ENCODE results near the gene S100A9.

The S100A9 gene

DNA sequence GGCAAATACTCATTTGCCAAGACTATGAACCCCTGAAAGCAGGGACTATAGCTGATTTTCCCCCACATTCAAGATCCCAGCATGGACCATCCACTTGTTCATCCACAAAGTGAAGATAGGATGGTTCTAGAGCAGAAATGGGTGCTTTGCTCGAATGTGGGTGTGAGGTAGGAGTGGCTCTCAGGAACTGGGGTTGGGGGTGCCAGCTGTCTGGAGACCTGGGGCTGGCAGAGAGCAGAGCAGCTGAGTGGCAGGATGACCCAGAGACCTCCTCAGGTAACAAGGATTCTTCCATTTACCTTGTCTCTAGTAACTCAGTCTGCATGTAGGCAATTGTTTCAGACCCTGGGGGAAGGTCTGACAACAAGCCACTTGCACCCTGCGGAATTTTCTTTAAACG is 6.0 kb downstream of the S100A9 start:
- TF ChIP-seq, protein P1, sequence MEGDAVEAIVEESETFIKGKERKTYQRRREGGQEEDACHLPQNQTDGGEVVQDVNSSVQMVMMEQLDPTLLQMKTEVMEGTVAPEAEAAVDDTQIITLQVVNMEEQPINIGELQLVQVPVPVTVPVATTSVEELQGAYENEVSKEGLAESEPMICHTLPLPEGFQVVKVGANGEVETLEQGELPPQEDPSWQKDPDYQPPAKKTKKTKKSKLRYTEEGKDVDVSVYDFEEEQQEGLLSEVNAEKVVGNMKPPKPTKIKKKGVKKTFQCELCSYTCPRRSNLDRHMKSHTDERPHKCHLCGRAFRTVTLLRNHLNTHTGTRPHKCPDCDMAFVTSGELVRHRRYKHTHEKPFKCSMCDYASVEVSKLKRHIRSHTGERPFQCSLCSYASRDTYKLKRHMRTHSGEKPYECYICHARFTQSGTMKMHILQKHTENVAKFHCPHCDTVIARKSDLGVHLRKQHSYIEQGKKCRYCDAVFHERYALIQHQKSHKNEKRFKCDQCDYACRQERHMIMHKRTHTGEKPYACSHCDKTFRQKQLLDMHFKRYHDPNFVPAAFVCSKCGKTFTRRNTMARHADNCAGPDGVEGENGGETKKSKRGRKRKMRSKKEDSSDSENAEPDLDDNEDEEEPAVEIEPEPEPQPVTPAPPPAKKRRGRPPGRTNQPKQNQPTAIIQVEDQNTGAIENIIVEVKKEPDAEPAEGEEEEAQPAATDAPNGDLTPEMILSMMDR (IDR thresholded peaks at IDR 0.05; ENCODE audit: low read length, missing control alignments) = no peak
- no peak for DNase-seq (ENCODE audit: low read depth)
- no peak overlapping the region for H3K4me3 ChIP-seq (replicated peaks; ENCODE audit: low read depth, low read length)

DNA sequence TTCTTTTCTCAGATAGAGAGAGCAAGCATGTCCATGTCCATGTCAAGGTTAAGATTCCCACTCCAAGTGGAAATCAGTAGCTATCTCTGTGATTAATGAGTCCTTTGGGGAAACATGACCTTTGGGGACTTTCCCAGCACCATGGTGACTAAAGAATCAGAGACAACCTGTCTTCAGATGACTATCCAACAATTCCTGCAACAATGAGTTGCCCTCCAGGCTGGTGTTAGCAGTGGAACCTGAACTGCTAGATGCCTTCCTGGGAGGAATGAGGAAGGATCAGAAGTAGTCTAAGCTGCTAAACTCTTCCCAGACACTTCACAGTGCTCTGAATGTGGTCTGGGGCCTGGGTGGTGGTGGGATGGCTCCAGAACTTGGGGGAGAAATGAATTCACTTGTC is 6.5 kb downstream of the S100A9 start:
- DNase-seq (ENCODE audit: low read depth) = no peak
- no peak overlapping the region for H3K4me3 ChIP-seq (replicated peaks; ENCODE audit: low read depth, low read length)
- TF ChIP-seq, protein P1 (IDR thresholded peaks at IDR 0.05; ENCODE audit: low read length, missing control alignments) = no peak

DNA sequence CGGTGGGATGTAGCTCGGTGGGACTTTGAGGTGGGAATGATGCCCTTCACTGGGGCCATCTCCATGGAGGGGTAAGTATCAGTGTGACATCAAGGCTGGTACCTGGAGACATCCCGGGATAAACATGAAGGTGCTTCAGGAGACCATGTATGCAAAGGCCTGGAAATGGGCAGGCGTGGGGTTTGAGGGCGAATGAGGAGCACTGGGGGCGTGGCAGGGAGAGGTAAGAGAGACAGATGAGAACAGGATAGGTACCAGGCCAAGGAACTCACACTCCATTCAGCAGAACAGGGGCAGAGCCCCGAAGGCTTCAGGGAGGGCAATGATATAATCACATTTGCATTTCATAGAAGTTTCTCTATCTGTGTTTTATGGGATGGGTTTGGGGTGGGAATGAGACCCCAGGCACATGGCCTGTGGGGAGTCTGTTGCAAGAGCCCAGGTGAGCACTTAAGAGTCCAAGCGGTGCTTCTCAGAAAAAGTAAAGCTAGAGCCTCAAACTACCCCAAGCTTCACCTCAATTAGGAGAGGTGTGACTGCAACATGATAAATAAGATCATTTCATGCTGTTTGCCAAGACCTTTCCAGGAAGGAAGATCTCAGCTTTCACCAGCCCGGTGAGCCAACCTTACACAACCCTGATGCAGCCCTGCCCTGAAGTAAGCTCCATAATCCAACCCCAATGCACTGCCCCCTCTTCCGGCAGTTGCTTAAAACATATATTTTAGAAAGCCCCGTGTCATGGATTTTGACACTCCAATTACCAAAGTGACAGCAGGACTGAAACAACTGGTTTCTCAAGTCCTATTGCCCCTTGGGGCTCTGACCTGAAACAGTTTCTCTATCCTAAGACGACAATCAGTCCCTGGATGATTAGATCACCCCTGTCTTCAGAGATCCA is 7.4 kb downstream of the S100A9 start:
- H3K4me3 ChIP-seq (replicated peaks; ENCODE audit: low read depth, low read length) = no peak overlapping the region
- TF ChIP-seq, protein P1 (IDR thresholded peaks at IDR 0.05; ENCODE audit: low read length, missing control alignments) = no peak
- no peak for DNase-seq (ENCODE audit: low read depth)

DNA sequence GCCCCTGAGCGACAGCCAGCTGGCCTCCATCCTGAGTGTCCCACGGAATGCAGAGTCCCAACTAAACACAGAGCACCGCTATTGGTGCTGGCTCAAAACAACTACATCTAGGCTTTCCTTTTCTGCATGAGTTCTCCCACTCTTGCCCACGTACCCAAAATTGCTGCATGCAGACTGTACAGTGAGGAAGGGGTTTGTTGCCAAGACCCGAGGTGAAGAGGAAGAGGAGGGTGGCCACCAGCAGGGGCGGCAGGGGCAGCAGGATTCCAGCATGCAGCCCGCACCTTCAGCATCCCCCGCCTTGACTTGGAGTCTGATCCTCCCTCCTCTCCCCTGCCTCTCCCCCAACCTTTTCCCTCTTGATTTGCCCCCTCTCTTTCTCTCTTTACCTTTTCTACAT is 8.0 kb downstream of the S100A9 start:
- no peak overlapping the region for H3K4me3 ChIP-seq (replicated peaks; ENCODE audit: low read depth, low read length)
- DNase-seq (ENCODE audit: low read depth) = no peak
- TF ChIP-seq, protein P1 (IDR thresholded peaks at IDR 0.05; ENCODE audit: low read length, missing control alignments) = no peak

- no peak for DNase-seq (ENCODE audit: low read depth)
- TF ChIP-seq, protein P1 (IDR thresholded peaks at IDR 0.05; ENCODE audit: low read length, missing control alignments) = no peak
- no peak overlapping the region for H3K4me3 ChIP-seq (replicated peaks; ENCODE audit: low read depth, low read length)
Measured at GRCh38 chr1:153366261-153366660, 8.6 kb downstream of the S100A9 start.

DNA sequence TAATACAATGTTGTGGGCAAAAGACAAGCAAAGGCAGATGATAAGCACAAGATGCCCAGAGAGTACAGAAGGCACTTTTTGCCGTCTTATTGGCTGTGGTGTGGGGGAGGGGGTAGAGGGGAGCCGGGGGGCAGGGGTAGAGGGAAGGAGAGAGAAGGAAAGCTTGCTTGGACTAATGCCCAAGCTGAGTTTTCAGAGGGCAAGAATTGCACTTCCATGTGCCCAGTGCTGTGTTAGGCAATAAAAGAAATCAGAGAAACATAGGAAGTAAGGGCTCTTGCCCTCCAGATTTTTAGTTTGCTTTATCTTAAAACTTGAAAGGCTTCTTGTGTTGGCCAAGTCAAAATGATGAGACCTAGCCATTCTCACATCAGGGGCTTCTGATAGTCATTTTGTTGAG is 9.4 kb downstream of the S100A9 start:
- DNase-seq (ENCODE audit: low read depth) = no peak
- H3K4me3 ChIP-seq (replicated peaks; ENCODE audit: low read depth, low read length) = no peak overlapping the region
- TF ChIP-seq, protein P1 (IDR thresholded peaks at IDR 0.05; ENCODE audit: low read length, missing control alignments) = no peak

DNA sequence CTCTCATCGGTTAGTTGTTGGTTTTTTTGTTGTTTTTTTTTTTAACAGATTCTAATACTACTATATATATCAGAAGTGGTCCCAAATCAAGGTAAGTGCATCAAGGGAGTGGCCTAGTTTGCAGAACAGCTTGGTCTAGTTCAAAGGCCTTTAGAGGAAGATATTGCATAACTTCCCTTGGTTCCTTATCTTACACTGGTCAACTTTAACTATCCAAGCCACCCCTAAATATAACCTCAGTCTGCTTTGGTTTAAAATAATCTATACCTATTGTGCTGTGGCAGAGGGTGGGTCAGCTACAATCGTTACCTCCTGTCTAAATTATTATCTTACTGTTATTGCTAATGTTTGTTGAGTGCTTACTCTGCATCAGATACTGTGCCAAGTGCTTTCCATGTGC is 10.8 kb downstream of the S100A9 start:
- DNase-seq (ENCODE audit: low read depth) = no peak
- H3K4me3 ChIP-seq (replicated peaks; ENCODE audit: low read depth, low read length) = no peak overlapping the region
- TF ChIP-seq, protein P1 (IDR thresholded peaks at IDR 0.05; ENCODE audit: low read length, missing control alignments) = no peak
